Adrenal gland (tissue), 5 donors: Measurements from ENCODE around the gene DNASE2.

Source experiments
- CTCF ChIP-seq, 6 experiments: fragments of 450-650 bp in 4 of 6; fragments of 200-600 bp in 2 of 6; sonication (generic) in 1 of 6; IDR thresholded peaks; 1 replicate in 5 of 6; 2 replicates in 1 of 6; pipeline versions ENCODE4 v1.5.1 to v1.8.0; 2016 to 2021; ENCODE audit warnings: antibody characterized with exemption in 6 of 6, mild to moderate bottlenecking in 2 of 6, moderate library complexity in 1 of 6
- POLR2A ChIP-seq, 2 donors: fragments of 450-650 bp; IDR thresholded peaks; one replicate each; pipeline ENCODE4 v1.6.1; 2017; ENCODE audit warnings: antibody characterized with exemption in 2 of 2, mild to moderate bottlenecking in 2 of 2, moderate library complexity in 1 of 2
- donor health status: DM: no; HTN: no; CAD: no.

- TF ChIP-seq CTCF (IDR thresholded peaks at IDR 0.05) (no peak), POLR2A (IDR thresholded peaks at IDR 0.05) (no peak)
Observed at GRCh38 chr19:12864721-12865715, 16.2 kb downstream of the DNASE2 start.
